ENCODE results near the gene CLIC6. TPM values are rescaled to one million over a fixed set of nuclear protein-coding genes. Genes with fewer than 3 reads are reported as not detected.

Gene CLIC6
- total and polyA plus RNA-seq, 2 of the 4 experiments (the other 2 are of a cell fraction), result not detected

DNA sequence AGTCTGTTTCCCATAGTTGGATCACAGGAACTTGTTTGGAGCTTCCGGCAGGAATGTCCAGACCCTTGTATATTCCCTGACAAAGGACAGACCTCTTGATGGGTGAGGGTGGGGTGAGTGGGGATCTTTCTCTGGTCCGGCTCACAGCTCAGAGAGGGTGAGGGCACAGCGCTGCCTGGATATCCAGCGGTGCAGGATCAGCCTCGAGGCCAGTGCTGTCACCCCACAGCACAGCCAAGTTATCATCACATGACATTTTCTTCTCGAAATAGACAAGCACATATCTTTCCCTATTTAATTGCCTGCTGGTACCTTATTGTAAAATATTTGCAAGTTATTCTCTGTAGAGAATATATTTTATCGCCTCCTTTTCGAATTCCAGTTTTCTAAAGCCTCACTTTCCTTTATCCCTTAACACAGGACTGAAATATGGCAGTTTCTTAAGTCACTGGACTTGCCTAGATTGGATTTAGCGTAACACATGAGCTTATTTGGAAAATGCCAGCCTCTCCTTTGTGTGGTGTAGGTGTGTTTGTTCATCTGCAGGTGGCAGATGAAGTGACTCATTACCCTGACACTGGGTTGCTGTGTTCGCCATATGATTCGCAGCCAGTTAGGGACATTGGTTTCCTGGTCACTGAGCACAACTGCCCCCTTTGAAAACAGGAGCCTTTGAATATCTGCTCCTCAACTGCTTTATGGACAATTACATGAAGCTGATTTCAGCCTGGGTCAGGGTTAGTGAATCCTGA, 21.4 kb downstream of the CLIC6 start:
- intact Hi-C loops (cut with micrococcal nuclease), result loop anchor here (10.0 kb wide), 1 partner anchor 355 kb away; the partner anchor contains the start of gene RUNX1
- peaks cover 3% of the 10 kb centered on the region; the same call in 1 of the 2 replicates for H3K9me1 ChIP-seq (ENCODE audit: insufficient read depth, low read length)
- H3K4me2 ChIP-seq (ENCODE audit: low read depth, low read length), result no peak overlapping the region
- peaks cover 50% of the 10 kb centered on the region for H3K27me3 ChIP-seq (ENCODE audit: control insufficient read depth, insufficient read depth, low read length)
- 0 out of 2 replicates have a peak, but pooled peaks cover 6% of the 10 kb centered on the region for H3K9me3 ChIP-seq (ENCODE audit: control insufficient read depth, insufficient read depth, low read length)
- H4K5ac ChIP-seq (ENCODE audit: low read depth, low read length), result no peak overlapping the region
- H3K36me3 ChIP-seq (ENCODE audit: control insufficient read depth, insufficient read depth, low read length), result no peaks in the 10 kb centered on the region
- no peak overlapping the region for H2AK5ac ChIP-seq (ENCODE audit: low read depth, low read length)
- DNase-seq (no peak), ATAC-seq (ENCODE audit: low read depth) (no peak)
- no peak overlapping the region for H3K18ac ChIP-seq (ENCODE audit: low read depth, low read length)
- no TSS peak for BruUV-seq (replicated peaks)
- no peak overlapping the region for H3K4me3 ChIP-seq (ENCODE audit: insufficient read depth, low read depth, low read length)
- H2BK5ac ChIP-seq (ENCODE audit: low read depth, low read length, poor library complexity, severe bottlenecking), result no peak overlapping the region
- H3K56ac ChIP-seq (ENCODE audit: extremely low read depth, insufficient read depth, low read length), result no peak overlapping the region
- no peak overlapping the region for H4K91ac ChIP-seq (ENCODE audit: insufficient read depth, low read depth, low read length)
- H2AFZ ChIP-seq (replicated peaks; ENCODE audit: low read length, poor library complexity), result no peak overlapping the region
- no peak overlapping the region for H3K4ac ChIP-seq (ENCODE audit: low read depth, low read length)
- in situ Hi-C loops (cut with MboI; ENCODE audit: low sequenced_read_pairs), result no loop called here
- no peak overlapping the region for H4K8ac ChIP-seq (ENCODE audit: low read depth in 2 of 2, low read length in 2 of 2)
- POLR2A ChIA-PET (ENCODE audit: unreplicated experiment), result no interaction called here
- no peak overlapping the region for H2BK20ac ChIP-seq (ENCODE audit: low read depth, low read length)
- H2BK15ac ChIP-seq (ENCODE audit: low read depth, low read length), result no peak overlapping the region
- dilution Hi-C loops (cut with HindIII; ENCODE audit: low sequenced_read_pairs, unreplicated experiment), result no loop called here
- no peak overlapping the region for H3K27ac ChIP-seq (ENCODE audit: insufficient read depth, low read length)
- H3K9ac ChIP-seq (ENCODE audit: low read depth, low read length), result no peak overlapping the region
- 87% methylated on average over 3 of the region's 11 CpGs; no CpG with 5 or more reads in 1 of the 2 experiments for WGBS, 2 experiments (ENCODE audit: extremely low coverage in 2 of 2, insufficient read length in 1 of 2)
- no peaks in the 10 kb centered on the region for H3K4me1 ChIP-seq (ENCODE audit: control insufficient read depth, insufficient read depth, low read length)
- H2BK120ac ChIP-seq (ENCODE audit: low read depth, low read length), result no peak overlapping the region
- H4K20me1 ChIP-seq (ENCODE audit: insufficient read depth, low read length), result no peaks in the 10 kb centered on the region
- TF ChIP-seq FOS (IDR thresholded peaks at IDR 0.05; ENCODE audit: low read depth, low read length), result no peak
- H3K23ac ChIP-seq (ENCODE audit: low read depth, low read length), result no peak overlapping the region
- H2AK9ac ChIP-seq (replicated peaks; ENCODE audit: low read depth, low read length, poor library complexity), result no peak overlapping the region
- CTCF ChIA-PET, result no interaction called here
- H3K79me1 ChIP-seq (ENCODE audit: low read depth in 1 of 2, low read length in 2 of 2), result peaks cover 0 to 4% of the 10 kb centered on the region in 2 experiments; a peak in 1 of 4 replicates
- no peak overlapping the region for H3K14ac ChIP-seq (replicated peaks; ENCODE audit: low read depth, low read length)

Data from IMR-90 (cell line).